Body of pancreas (tissue), 4 donors: ENCODE measurements around the gene ADAMTS13.

Experiments used
- CTCF ChIP-seq, 7 experiments: fragments of 450-650 bp in 4 of 7; fragments of 200-600 bp in 3 of 7; sonication (generic) in 3 of 7; IDR thresholded peaks; one replicate each; pipeline ENCODE4 v1.5.1; 2016 to 2019; ENCODE audit warnings: antibody characterized with exemption in 7 of 7
- POLR2A ChIP-seq, 3 donors: fragments of 450-650 bp; IDR thresholded peaks; one replicate each; pipeline ENCODE4 v1.6.1; 2016; ENCODE audit warnings: antibody characterized with exemption in 3 of 3, mild to moderate bottlenecking in 2 of 3

DNA sequence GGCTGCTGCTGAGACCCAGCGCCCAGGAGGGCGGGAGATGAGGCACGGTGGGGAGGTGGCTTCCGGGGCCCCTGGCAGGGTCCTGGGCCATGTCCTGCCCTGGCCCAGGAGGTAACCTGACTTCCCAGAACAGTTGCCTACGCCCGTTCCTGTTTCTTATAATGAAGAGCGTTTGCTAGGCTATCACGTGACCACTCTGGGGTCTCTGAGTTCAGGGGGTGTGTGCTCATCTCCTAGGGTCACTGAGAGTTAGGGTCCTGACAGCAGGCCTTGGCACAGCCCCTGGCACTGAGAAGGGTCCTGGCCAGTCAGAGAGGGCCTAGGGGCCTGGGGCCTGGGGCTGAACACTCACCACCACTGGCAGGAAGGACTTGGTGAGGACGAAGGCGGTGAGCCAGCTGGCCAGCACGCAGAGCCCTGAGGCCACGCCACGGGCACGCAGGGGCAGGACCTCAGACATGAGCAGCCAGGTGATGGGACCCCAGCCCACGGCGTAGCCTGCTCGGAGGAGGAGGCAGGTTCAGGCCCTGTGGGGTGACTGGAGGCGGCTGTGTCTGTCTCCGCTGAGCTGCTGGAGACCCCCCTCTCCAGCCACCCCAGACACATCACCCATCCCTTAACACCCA lies 50.7 kb downstream of the ADAMTS13 start:
- TF ChIP-seq POLR2A (IDR thresholded peaks at IDR 0.05) (no peak), CTCF (IDR thresholded peaks at IDR 0.05) (no peak)
